Nephron (organoid): ENCODE data around the gene CDHR3.

ENCODE experiments used
- H3K27ac Mint-ChIP-seq, 3 experiments: 2 replicates each; pipeline ENCODE4 v1.8.0; 2020; ENCODE audit warnings: mixed read lengths in 3 of 3, mild to moderate bottlenecking in 2 of 3, moderate library complexity in 1 of 3
- H3K27me3 Mint-ChIP-seq: 2 replicates; pipeline ENCODE4 v1.8.0; 2021; ENCODE audit warnings: low read depth, mild to moderate bottlenecking, moderate library complexity, mixed read lengths
- H3K36me3 Mint-ChIP-seq: 2 replicates; pipeline ENCODE4 v1.8.0; 2020; ENCODE audit warnings: low read depth, mixed read lengths
- H3K4me1 Mint-ChIP-seq: 2 replicates; pipeline ENCODE4 v1.8.0; 2020; ENCODE audit warnings: mixed read lengths
- H3K4me3 Mint-ChIP-seq, 3 experiments: 2 replicates each; pipeline ENCODE4 v1.8.0; 2020; ENCODE audit warnings: mild to moderate bottlenecking in 3 of 3, mixed read lengths in 3 of 3, moderate library complexity in 2 of 3
- H3K9me3 Mint-ChIP-seq: 2 replicates; pipeline ENCODE4 v1.8.0; 2020; ENCODE audit warnings: mixed read lengths
- CTCF ChIP-seq, 3 experiments: fragments of 200-600 bp; sonication (generic); IDR thresholded peaks; one replicate each; pipeline ENCODE4 v1.5.0; 2021; ENCODE audit warnings: antibody characterized with exemption in 3 of 3; ENCODE audit not compliant: unreplicated experiment in 3 of 3

The CDHR3 gene

GRCh38 chr7:105990141-105990540, 27.1 kb downstream of the CDHR3 start:
- peaks cover 52% of the 10 kb centered on the region for H3K4me1 Mint-ChIP-seq
- no peaks in the 10 kb centered on the region for H3K36me3 Mint-ChIP-seq
- H3K27ac Mint-ChIP-seq: peak overlapping the region in 1 of 3 experiments; percentile 18
- H3K27me3 Mint-ChIP-seq: peaks cover 38% of the 10 kb centered on the region
- H3K4me3 Mint-ChIP-seq: peak overlapping the region in 1 of 3 experiments; percentile 8
- no peak for TF ChIP-seq CTCF (IDR thresholded peaks at IDR 0.05; ENCODE audit: unreplicated experiment in 3 of 3)
- no peaks in the 10 kb centered on the region for H3K9me3 Mint-ChIP-seq

DNA sequence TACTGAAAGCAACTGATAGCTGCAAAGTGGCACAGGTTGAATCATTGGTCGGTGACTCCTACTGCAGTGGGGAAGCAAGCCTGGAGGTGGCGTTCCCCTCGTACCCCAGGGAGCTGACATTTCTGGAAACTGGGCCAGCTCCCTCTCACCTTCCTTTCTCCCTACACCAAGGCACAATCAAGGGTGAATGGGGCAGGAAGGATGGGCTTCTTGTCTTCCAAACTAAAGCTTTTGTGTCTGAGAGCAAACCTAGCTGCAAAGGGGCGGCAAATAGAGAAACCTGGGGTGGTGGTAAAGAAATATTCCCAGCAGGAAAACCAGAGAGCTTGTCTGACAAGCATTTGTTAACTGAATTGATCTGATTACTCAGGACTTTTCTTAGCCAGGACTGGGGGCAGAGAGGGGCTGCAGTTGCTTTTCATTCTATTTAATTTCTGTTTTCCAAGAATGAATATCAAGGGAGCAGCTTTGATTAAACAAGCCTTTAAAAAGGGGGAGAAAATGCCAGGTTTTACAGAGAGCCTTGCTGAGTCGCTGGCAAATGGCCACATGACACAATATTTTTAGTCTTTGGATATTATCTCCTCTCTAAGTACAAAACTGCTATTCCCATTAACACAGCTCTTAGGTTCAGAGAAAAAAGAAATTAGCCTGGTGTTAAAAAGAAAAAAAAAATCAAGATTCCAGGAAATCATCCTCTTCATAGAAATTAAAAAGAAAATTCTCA, 27.8 kb downstream of the CDHR3 start:
- no peaks in the 10 kb centered on the region for H3K9me3 Mint-ChIP-seq
- H3K4me3 Mint-ChIP-seq: no peak overlapping the region
- H3K36me3 Mint-ChIP-seq: no peaks in the 10 kb centered on the region
- TF ChIP-seq CTCF (IDR thresholded peaks at IDR 0.05; ENCODE audit: unreplicated experiment in 3 of 3): no peak
- peak overlapping the region in 2 of 3 experiments; percentile 15 to 53 for H3K27ac Mint-ChIP-seq
- peaks cover 44% of the 10 kb centered on the region for H3K27me3 Mint-ChIP-seq
- H3K4me1 Mint-ChIP-seq: peaks cover 45% of the 10 kb centered on the region

DNA sequence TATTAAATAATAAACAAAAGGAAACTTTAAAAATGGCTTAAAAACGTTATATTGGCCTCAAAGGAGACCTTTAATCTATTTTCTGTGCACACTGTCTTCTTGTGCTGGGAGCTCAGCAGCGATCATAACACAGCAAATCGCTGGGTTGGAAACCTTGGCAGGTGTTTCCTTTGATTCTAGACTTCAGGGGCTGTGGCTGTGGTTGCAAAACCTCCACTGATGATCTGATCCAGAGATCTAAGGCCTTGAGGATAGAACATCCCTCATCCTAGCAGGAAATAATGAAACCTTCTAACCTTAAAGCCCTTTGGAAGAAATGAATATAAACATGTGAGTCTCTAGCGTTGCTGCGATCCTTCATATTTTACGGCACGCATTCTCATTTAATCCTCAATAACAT, 29.8 kb downstream of the CDHR3 start:
- Mint-ChIP-seq H3K9me3 (no peaks in the 10 kb centered on the region), H3K36me3 (no peaks in the 10 kb centered on the region), H3K4me1 (peaks cover 27% of the 10 kb centered on the region), H3K4me3 (no peak overlapping the region), H3K27me3 (peaks cover 40% of the 10 kb centered on the region), H3K27ac (no peak overlapping the region)
- no peak for TF ChIP-seq CTCF (IDR thresholded peaks at IDR 0.05; ENCODE audit: unreplicated experiment in 3 of 3)

DNA sequence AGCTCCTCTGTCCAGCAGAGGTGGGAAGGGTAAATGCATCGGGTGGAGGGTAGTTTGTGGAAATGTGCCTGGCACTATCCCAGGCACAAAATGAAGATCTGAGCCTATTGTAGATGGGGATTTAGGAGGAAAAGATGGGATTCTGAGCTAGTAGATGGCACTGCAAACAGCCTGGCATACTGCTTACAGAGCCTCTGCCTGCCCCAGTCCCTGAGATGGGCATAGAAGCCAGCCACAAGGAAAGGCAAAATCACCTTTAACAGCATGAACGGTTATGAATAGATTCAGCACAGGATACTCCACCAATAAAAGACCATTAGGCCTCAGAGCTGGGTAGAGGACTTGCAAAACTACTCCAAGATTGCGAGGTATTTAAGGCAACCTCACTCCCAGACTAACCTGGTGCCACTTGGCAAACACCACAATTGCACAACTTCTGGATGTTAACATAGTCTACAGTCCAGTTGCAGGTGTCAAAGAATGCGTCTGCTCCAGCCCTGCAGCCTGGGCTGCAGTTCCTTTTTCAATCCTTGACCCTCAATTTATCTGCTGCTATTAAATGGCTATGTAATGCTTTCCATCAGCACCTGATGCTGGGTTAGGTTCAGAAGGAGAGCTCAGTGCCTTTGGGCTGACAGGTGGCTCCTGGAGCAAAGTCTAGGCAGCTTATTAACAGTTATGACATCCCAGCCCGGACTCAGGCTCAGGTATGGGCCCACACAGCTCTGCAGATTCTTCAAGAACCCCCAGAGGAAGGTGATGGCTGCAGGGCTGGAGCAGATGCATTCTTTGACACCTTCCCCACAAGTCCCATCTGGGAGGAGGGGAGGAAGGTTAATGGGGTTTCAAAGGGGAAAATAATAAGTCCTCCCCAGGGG, 34.0 kb downstream of the CDHR3 start:
- H3K27ac Mint-ChIP-seq: no peak overlapping the region
- H3K27me3 Mint-ChIP-seq: peaks cover 24% of the 10 kb centered on the region
- H3K4me3 Mint-ChIP-seq: no peak overlapping the region
- no peaks in the 10 kb centered on the region for H3K9me3 Mint-ChIP-seq
- no peak for TF ChIP-seq CTCF (IDR thresholded peaks at IDR 0.05; ENCODE audit: unreplicated experiment in 3 of 3)
- H3K4me1 Mint-ChIP-seq: no peaks in the 10 kb centered on the region
- H3K36me3 Mint-ChIP-seq: no peaks in the 10 kb centered on the region

GRCh38 chr7:105999256-105999655, 36.2 kb downstream of the CDHR3 start:
- Mint-ChIP-seq H3K27ac (no peak overlapping the region), H3K36me3 (no peaks in the 10 kb centered on the region), H3K4me1 (no peaks in the 10 kb centered on the region), H3K4me3 (no peak overlapping the region), H3K9me3 (no peaks in the 10 kb centered on the region), H3K27me3 (peaks cover 21% of the 10 kb centered on the region)
- no peak for TF ChIP-seq CTCF (IDR thresholded peaks at IDR 0.05; ENCODE audit: unreplicated experiment in 3 of 3)
